Keratinocyte (primary cell): ENCODE measurements around the gene ZNF804A. TPM values are rescaled to one million over a fixed set of nuclear protein-coding genes. Genes with fewer than 3 reads are reported as not detected.

Experiments used
- DNase-seq: peaks from one replicate; pipeline ENCODE4 v3.0.0-alpha.2; 2011; ENCODE audit warnings: low read depth, missing footprints, low spot score
- FAIRE-seq: peaks from 2 replicates; lab custom pipeline; 2011; peaks lifted over from hg19 to GRCh38; lab: Jason Lieb, UNC
- H2AFZ ChIP-seq: 2 replicates; pipeline ENCODE4 v1.6.0; 2012; ENCODE audit warnings: low read length, control low read depth, inconsistent platforms; ENCODE audit not compliant: control insufficient read depth
- H3K27ac ChIP-seq: 2 replicates; pipeline ENCODE4 v1.5.1; 2011; ENCODE audit warnings: low read length; ENCODE audit not compliant: control insufficient read depth, insufficient read depth
- H3K27me3 ChIP-seq: 3 replicates; pipeline ENCODE4 v1.6.0; 2011; ENCODE audit warnings: low read length; ENCODE audit not compliant: control insufficient read depth, insufficient read depth; ENCODE audit errors: extremely low read depth
- H3K36me3 ChIP-seq, 2 experiments: 2 replicates in 1 of 2; 3 replicates in 1 of 2; pipeline ENCODE4 v1.5.1; 2011; ENCODE audit warnings: low read length in 2 of 2, mild to moderate bottlenecking in 1 of 2; ENCODE audit not compliant: control insufficient read depth in 2 of 2, insufficient read depth in 2 of 2; ENCODE audit errors: extremely low read depth in 1 of 2
- H3K4me1 ChIP-seq: 3 replicates; pipeline ENCODE4 v1.5.1; 2011; ENCODE audit warnings: low read length; ENCODE audit not compliant: control insufficient read depth, insufficient read depth; ENCODE audit errors: extremely low read depth
- H3K4me2 ChIP-seq: 3 replicates; pipeline ENCODE4 v1.6.0; 2011; ENCODE audit warnings: low read depth, low read length; ENCODE audit not compliant: control insufficient read depth, insufficient read depth; ENCODE audit errors: extremely low read depth
- H3K4me3 ChIP-seq, 3 experiments: fragments of 200-600 bp in 1 of 3; sonication (generic) in 1 of 3; 2 replicates in 2 of 3; 3 replicates in 1 of 3; pipeline ENCODE4 v1.5.1; 2011 to 2016; ENCODE audit warnings: low read length in 3 of 3, mild to moderate bottlenecking in 3 of 3, control low read depth in 2 of 3, inconsistent platforms in 1 of 3, low read depth in 1 of 3, mixed read lengths in 1 of 3, mixed run types in 1 of 3, moderate library complexity in 1 of 3; ENCODE audit not compliant: control insufficient read depth in 2 of 3, insufficient read depth in 2 of 3; ENCODE audit errors: extremely low read depth in 1 of 3
- H3K79me2 ChIP-seq: 2 replicates; pipeline ENCODE4 v1.6.0; 2012; ENCODE audit warnings: low read length; ENCODE audit not compliant: control insufficient read depth, insufficient read depth
- H3K9ac ChIP-seq: 3 replicates; pipeline ENCODE4 v1.6.0; 2011; ENCODE audit warnings: low read length; ENCODE audit not compliant: control insufficient read depth, insufficient read depth; ENCODE audit errors: extremely low read depth
- H3K9me1 ChIP-seq: 3 replicates; pipeline ENCODE4 v1.6.0; 2011; ENCODE audit warnings: low read length; ENCODE audit not compliant: control insufficient read depth, insufficient read depth; ENCODE audit errors: extremely low read depth
- H3K9me3 ChIP-seq: 2 replicates; pipeline ENCODE4 v1.5.1; 2012; ENCODE audit warnings: low read depth, low read length; ENCODE audit not compliant: control insufficient read depth
- H4K20me1 ChIP-seq: 3 replicates; pipeline ENCODE4 v1.6.0; 2011; ENCODE audit warnings: low read length; ENCODE audit not compliant: control insufficient read depth, insufficient read depth; ENCODE audit errors: extremely low read depth
- CTCF ChIP-seq, 3 experiments: IDR thresholded peaks in 1 of 3; conservative IDR thresholded peaks in 1 of 3; optimal IDR thresholded peaks in 1 of 3; 2 replicates in 2 of 3; 3 replicates in 1 of 3; pipeline versions ENCODE3 to v1.5.1; 2011; ENCODE audit warnings: low read length in 3 of 3, mild to moderate bottlenecking in 3 of 3, moderate library complexity in 2 of 3, control low read depth in 1 of 3, inconsistent platforms in 1 of 3; ENCODE audit not compliant: insufficient read depth in 2 of 3; ENCODE audit errors: extremely low read depth in 1 of 3
- EZH2 ChIP-seq: IDR thresholded peaks from one replicate; pipeline ENCODE4 v1.6.1; 2012; ENCODE audit warnings: inconsistent platforms, mild to moderate bottlenecking, low read length, moderate library complexity
- dilution Hi-C: fragments of 300-500 bp; cut with MboI; formaldehyde crosslinking; loops from one replicate; pipeline ENCODE4 v1.7.0; 2020; ENCODE audit warnings: low sequenced_read_pairs; ENCODE audit not compliant: extremely low pct_ligation_motif_present
- polyA plus RNA-seq, 5 experiments: library from polyadenylated mRNA; depleted of rRNA in 3 of 5; stranded (reverse) in 3 of 5; stranded (forward) in 1 of 5; unstranded in 1 of 5; fragments of >200 nt; gene quantifications; 1 replicate in 1 of 5; 2 replicates in 3 of 5; 3 replicates in 1 of 5; pipeline versions ENCODE4 v1.2.1 to v1.2.3, GENCODE V29; 2011 to 2012; ENCODE audit warnings: missing spikeins in 2 of 5, low read depth in 1 of 5, low replicate concordance in 1 of 5

ZNF804A gene
- polyA plus RNA-seq, 1 donor (not counting 4 experiments of a cell fraction or from before 2014, with no cell fraction given): 0.08 TPM

GRCh38 chr2:184679219-184680018, 81.1 kb downstream of the ZNF804A start:
- Histone ChIP-seq H3K9ac (no peak overlapping the region), H3K36me3 (no peaks in the 10 kb centered on the region), H3K9me1 (no peaks in the 10 kb centered on the region), H3K4me2 (no peak overlapping the region), H3K9me3 (no peaks in the 10 kb centered on the region), H3K4me3 (no peak overlapping the region), H2AFZ (no peak overlapping the region), H3K79me2 (no peaks in the 10 kb centered on the region), H4K20me1 (no peaks in the 10 kb centered on the region), H3K27ac (no peak overlapping the region), H3K27me3 (no peaks in the 10 kb centered on the region), H3K4me1 (peaks cover 4% of the 10 kb centered on the region)
- TF ChIP-seq CTCF (optimal IDR thresholded peaks at IDR 0.05 in 1 of 3, IDR thresholded peaks at IDR 0.05 in 1 of 3, conservative IDR thresholded peaks at IDR 0.05 in 1 of 3; ENCODE audit: extremely low read depth in 1 of 3, insufficient read depth in 2 of 3, low read length in 3 of 3): no peak
- FAIRE-seq (no peak), DNase-seq (no peak)
- dilution Hi-C loops: no loop called here

GRCh38 chr2:184680825-184681224, 82.5 kb downstream of the ZNF804A start:
- Histone ChIP-seq H3K9me3 (no peaks in the 10 kb centered on the region), H3K4me1 (peaks cover 11% of the 10 kb centered on the region), H3K4me2 (no peak overlapping the region), H2AFZ (no peak overlapping the region), H3K9ac (no peak overlapping the region), H3K79me2 (no peaks in the 10 kb centered on the region), H4K20me1 (no peaks in the 10 kb centered on the region), H3K27ac (no peak overlapping the region), H3K9me1 (no peaks in the 10 kb centered on the region), H3K27me3 (no peaks in the 10 kb centered on the region), H3K4me3 (no peak overlapping the region), H3K36me3 (no peaks in the 10 kb centered on the region)
- FAIRE-seq: no peak
- no peak for DNase-seq
- dilution Hi-C loops: no loop called here
- TF ChIP-seq EZH2 (no peak), CTCF (optimal IDR thresholded peaks at IDR 0.05 in 1 of 3, IDR thresholded peaks at IDR 0.05 in 1 of 3, conservative IDR thresholded peaks at IDR 0.05 in 1 of 3; ENCODE audit: extremely low read depth in 1 of 3, insufficient read depth in 2 of 3, low read length in 3 of 3) (no peak)
